ENCODE data around the gene LHX1. TPM values are rescaled to one million over a fixed set of nuclear protein-coding genes. Genes with fewer than 3 reads are reported as not detected.

LHX1 gene
- total and polyA plus RNA-seq, 10 donors = not detected

DNA sequence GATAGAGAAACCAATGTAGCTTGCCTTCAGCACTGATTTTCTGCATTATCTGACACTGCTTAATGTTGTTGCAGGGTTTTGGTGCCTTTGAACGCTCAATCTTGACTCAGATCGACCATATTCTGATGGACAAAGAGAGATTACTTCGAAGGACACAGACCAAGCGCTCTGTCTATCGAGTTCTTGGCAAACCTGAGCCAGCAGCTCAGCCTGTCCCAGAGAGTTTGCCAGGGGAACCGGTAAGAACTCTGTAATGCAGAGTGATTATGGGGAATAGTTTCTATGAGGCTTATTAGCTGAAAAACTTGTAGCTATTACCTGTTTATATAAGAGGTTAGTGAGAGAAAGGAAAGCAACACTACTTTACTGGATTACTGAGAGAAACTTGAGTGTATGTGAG, 51.9 kb downstream of the LHX1 start:
- WGBS, 5 donors = 93 to 98% (median 95%) methylated on average over 6 of the region's 6 CpGs
- no peak for TF ChIP-seq POLR2A (IDR thresholded peaks at IDR 0.05)
- TF ChIP-seq POLR2AphosphoS5 (IDR thresholded peaks at IDR 0.05) = no peak
- TF ChIP-seq, protein P1, sequence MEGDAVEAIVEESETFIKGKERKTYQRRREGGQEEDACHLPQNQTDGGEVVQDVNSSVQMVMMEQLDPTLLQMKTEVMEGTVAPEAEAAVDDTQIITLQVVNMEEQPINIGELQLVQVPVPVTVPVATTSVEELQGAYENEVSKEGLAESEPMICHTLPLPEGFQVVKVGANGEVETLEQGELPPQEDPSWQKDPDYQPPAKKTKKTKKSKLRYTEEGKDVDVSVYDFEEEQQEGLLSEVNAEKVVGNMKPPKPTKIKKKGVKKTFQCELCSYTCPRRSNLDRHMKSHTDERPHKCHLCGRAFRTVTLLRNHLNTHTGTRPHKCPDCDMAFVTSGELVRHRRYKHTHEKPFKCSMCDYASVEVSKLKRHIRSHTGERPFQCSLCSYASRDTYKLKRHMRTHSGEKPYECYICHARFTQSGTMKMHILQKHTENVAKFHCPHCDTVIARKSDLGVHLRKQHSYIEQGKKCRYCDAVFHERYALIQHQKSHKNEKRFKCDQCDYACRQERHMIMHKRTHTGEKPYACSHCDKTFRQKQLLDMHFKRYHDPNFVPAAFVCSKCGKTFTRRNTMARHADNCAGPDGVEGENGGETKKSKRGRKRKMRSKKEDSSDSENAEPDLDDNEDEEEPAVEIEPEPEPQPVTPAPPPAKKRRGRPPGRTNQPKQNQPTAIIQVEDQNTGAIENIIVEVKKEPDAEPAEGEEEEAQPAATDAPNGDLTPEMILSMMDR (IDR thresholded peaks at IDR 0.05 in 8 of 11, conservative IDR thresholded peaks at IDR 0.05 in 3 of 11) = no peak
- Histone ChIP-seq H3K36me3 (peaks cover 0 to 100% (median 66%) of the 10 kb centered on the region in 6 donors), H3K27me3 (replicated peaks in 1 of 7) (no peaks in the 10 kb centered on the region), H3K4me1 (no peaks in the 10 kb centered on the region), H3K4me3 (no peak overlapping the region), H3K9me3 (no peaks in the 10 kb centered on the region), H3K27ac (no peak overlapping the region)
- no peak for DNase-seq
- intact Hi-C loops (cut with DNase I; ENCODE audit: low total_unique reads) = no loop called here

DNA sequence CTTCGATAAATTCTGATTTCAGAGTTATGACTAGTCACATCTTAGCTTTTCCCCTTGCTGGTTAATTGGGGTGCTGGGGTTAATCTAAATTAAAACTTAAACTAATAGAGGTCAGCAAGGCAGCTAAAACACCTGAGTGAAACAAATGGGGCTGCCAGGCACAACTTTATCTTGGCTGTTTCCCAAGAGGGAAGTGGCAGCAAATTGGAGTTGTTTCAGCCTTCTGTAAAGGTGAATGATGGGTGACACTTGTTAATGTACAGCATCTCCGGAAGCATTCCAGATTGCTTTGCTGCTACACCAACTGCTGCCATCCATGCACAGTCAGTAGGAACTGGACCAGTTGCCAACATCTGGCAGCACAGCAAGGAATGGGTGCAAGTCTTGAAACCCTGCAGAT, 55.4 kb downstream of the LHX1 start:
- no peaks in the 10 kb centered on the region for H3K27me3 ChIP-seq (replicated peaks in 1 of 7)
- no peak overlapping the region for H3K4me3 ChIP-seq
- H3K9me3 ChIP-seq = no peaks in the 10 kb centered on the region
- no peak for DNase-seq
- TF ChIP-seq POLR2A (IDR thresholded peaks at IDR 0.05) (no peak), POLR2AphosphoS5 (IDR thresholded peaks at IDR 0.05) (no peak)
- TF ChIP-seq, protein P1 (IDR thresholded peaks at IDR 0.05 in 8 of 11, conservative IDR thresholded peaks at IDR 0.05 in 3 of 11) = no peak
- intact Hi-C loops (cut with DNase I; ENCODE audit: low total_unique reads) = no loop called here
- WGBS, 5 donors = 94 to 98% (median 95%) methylated on average over 1 to 2 of the region's 2 CpGs
- H3K36me3 ChIP-seq = peaks cover 0 to 100% (median 84%) of the 10 kb centered on the region in 6 donors
- no peak overlapping the region for H3K27ac ChIP-seq
- H3K4me1 ChIP-seq = no peaks in the 10 kb centered on the region

DNA sequence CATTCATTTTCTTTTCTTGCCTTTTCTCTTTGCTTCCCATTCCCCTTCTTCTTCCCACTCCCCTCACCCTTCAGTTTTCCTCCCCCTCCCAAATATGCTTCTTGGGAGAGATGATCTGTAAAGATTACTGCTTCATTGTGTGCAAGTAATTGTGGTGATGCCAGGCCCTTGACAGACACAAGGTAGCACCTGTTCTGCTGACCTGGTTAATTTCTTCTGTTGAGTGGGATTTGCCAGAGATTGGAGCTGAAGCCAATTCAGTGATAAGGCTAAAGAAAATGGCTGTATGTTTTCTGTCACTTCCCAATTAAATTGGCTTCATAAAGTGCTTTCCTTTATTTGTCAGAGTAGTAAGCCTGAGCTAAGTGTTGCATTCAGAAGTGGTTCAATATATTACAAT, 56.0 kb downstream of the LHX1 start:
- Histone ChIP-seq H3K4me1 (no peaks in the 10 kb centered on the region), H3K27ac (no peak overlapping the region), H3K36me3 (peaks cover 0 to 100% (median 83%) of the 10 kb centered on the region in 6 donors), H3K27me3 (replicated peaks in 1 of 7) (no peaks in the 10 kb centered on the region), H3K4me3 (no peak overlapping the region), H3K9me3 (no peaks in the 10 kb centered on the region)
- DNase-seq = no peak
- TF ChIP-seq, protein P1 (IDR thresholded peaks at IDR 0.05 in 8 of 11, conservative IDR thresholded peaks at IDR 0.05 in 3 of 11) = no peak
- no peak for TF ChIP-seq POLR2A (IDR thresholded peaks at IDR 0.05)
- intact Hi-C loops (cut with DNase I; ENCODE audit: low total_unique reads) = no loop called here

Small RNA genes lying within 50 kb of the gene (small RNA-seq; reads per million reads assigned to genes)
- 0 reads per million in 4 donors for gene AC243773.2

Other genes with a start within 250 kb of the LHX1 start
- 10 to 100 TPM; 30.4 to 59.0 (median 41.7) TPM for gene AATF, start 11.5 kb downstream of the LHX1 start, total RNA-seq
- gene AATF, start 11.5 kb downstream of the LHX1 start, polyA plus RNA-seq = 10 to 100 TPM; 28.7 to 32.8 (median 32.0) TPM